Renal pelvis (tissue), 4 donors: ENCODE data around the gene CSTA. TPM values are rescaled to one million over a fixed set of nuclear protein-coding genes. Genes with fewer than 3 reads are reported as not detected.
"Not testable (repeated sequence)": the region's sequence is repeated elsewhere in the genome, so short reads cannot be mapped to it uniquely, and the experiment has no call there.

Source experiments
- DNase-seq: peaks from one replicate; pipeline ENCODE4 v3.0.0-alpha.2; 2013
- polyA plus RNA-seq, 3 donors: library from polyadenylated mRNA; unstranded; fragments of 120-200 nt; gene quantifications; one replicate each; pipeline ENCODE4 v1.2.1, GENCODE V29; 2013; ENCODE audit not compliant: insufficient read length in 3 of 3

The CSTA gene
- polyA plus RNA-seq, 3 donors: 0.31 to 0.85 (median 0.55) TPM

DNA sequence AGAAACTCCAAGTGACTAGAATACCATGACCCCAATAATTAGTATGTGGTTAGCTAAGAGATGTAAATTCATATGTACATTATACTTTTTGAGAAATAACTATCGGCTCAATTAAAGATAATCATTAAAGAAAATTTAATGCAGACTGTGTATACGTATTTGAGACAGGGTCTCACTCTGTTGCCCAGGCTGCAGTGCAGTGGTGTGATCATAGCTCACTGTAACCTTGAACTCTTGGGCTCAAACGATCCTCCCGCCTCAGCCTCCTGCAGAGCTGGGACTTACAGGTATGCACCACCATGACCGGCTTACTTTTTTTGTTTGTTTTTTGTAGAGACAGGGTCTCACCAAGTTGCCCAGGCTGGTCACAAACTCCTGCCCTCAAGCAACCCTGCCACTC, 8.7 kb upstream of the CSTA start:
- no peak for DNase-seq

DNA sequence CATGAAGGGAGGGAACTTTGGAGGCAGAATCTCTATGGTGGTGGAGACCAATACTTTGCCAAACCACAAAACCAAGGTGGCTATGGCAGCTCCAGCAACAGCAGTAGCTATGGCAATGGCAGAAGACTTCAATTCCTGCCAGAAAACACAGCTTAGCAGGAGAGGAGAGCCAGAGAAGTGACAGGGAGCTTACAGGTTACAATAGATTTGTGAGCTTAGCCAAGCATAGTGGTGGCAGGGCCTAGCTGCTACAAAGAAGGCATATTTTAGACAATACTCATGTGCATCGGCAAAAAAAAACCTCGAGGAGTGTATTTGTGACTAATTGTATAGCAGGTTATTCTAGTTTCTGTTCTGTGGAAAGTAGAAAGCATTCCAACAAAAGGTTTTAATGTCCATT, 6.4 kb upstream of the CSTA start:
- DNase-seq: no peak

DNA sequence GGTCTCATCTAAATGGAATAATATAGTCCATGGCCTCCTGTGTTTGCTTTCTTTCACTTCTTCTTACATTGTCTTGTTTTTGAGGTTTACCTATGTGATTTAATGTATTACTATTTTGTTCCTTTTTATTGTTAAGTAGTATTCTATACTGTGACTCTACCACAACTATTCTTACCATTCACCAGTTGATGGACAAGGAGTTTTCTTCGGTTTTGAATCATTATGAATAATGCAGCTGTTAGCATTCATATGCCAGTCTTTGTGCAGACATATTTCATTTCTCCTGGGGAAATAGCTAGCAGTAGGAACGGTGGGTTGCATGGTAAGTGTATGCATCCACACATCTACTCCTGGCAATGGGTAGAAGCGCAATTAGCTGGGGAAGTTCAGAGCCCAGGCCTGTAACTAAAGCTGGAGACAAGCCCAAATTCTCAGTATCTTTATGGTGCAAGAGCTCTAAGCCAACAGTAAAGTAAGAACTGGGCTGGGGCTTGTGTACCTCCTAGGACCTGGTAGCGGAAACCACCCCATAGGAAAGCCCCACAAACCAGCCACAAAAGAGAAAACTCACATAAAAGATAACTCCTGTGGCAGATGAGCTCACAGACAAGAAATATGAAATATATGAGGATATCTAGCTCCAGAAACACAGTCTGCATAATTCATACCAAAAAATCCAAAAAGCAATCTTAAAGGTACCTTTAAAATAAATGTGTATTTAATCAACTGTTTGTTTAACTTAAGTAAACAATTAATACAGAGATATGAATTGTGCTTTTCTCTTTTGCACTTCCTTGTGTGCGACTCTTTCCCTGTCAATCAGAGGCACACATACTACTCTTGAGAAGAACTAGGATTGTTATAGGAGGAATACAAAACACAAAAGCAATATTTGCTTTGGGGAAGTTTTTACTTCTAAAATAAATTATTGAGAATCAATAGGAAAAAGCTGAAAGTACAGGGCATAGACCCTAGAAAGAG, 2.7 kb upstream of the CSTA start:
- DNase-seq: no peak

DNA sequence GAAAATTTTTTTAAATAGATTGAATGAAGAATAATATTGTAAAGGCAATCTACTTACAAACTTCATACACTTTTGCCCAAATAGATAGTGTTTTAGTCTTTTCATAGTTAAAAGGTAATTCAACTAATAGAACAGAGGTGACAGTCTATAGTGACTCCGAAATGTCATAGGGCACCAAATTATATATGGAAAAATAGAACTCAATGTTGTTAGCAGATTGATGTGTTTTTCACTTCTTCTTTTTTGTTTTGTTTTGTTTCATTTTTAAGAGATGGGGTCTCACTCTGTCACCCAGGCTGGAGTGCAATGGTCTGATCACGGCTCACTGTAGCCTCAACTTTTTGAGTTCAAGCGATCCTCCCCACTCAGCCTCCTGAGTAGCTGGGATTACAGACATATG, 721 bp downstream of the CSTA start:
- no peak for DNase-seq

DNA sequence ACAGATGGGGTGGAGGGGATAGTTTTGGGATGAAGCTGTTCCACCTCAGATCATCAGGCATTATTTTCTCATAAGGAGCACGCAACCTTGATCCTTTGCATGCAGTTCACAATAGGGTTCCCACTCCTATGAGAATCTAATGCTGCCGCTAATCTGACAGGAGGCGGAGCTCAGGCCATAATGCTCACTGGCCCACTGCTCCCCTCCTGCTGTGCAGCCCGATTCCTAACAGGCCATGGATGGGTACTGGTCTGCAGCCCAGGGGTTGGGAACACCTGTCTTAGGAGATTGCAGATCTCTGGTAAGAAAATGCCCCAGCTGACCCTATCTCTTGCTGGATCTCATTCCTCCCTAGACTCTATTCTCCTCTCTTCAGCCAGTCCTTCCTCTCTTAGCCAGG, 6.8 kb downstream of the CSTA start:
- DNase-seq: no peak

DNA sequence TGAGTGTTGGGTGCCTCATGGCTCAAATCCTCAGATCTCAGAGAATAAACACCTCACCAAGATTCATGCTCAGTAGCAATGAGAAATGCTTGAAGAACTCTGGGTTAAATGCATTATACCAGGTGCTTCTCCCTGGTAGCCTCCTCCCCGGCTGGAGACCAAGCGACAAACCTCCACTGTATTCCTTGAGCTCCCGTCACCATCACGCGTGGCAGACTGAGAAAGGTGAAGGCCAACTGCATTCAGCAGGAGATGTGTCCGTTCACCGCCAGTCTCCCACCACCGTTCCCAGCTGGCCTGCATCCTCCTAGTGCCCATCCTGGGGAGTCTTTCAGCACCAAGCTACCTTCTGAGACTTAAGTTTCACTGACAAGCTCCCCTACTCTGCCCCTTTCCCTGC, 7.5 kb downstream of the CSTA start:
- no peak for DNase-seq

DNA sequence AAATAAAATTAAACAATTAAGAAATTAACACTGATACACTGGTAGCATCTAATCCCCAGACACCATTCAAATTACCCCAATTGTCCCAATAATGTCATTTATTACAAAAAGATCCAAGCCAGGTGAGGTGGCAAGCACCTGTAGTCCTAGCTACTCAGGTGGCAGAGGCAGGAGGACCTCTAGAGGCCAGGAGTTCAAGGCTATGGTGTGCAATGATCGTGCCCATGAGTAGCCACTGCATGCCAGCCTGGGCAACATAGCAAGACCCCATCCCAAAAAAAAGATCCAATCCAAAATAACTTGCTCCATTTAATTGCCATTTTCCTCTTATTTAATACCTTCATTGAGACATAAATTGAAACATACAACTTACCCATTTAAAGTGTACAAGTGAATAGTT, 17.8 kb downstream of the CSTA start:
- DNase-seq: no peak

DNA sequence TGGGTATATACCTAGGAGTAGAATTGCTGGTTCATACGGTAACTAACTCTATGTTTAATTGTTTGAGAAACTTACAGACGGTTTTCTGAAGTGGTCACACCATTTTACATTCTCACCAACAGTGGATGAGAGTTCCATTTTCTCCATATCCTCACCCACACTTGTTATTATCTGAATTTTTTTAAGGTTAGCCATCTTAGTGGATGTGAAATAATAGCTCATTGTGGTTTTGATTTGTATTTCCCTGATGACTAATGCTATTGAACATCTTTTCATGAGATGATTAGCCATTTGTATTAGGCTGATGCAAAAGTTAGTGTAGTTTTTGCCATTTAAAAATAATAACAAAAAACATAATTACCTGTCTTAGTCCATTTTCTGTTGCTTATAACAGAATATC, 18.6 kb downstream of the CSTA start:
- DNase-seq: no peak

DNA sequence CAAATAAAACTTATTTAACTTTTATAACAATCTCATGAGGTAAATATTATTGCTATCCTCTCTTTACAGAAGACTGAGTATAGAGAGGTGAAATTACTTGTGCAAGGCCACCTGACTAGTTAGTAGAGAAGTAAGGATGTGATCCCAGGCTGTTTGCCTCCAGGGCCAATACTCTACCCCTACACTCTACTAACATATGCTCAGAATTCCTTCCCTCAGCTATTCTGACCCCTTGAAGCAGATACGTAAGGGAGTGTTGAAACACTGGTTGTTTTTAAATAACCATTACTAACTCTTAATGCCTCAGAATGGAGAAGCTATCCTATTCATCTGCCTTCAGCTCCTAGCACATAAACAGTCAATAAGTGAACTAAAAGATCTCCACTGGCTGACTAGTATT, 24.1 kb downstream of the CSTA start:
- DNase-seq: no peak

DNA sequence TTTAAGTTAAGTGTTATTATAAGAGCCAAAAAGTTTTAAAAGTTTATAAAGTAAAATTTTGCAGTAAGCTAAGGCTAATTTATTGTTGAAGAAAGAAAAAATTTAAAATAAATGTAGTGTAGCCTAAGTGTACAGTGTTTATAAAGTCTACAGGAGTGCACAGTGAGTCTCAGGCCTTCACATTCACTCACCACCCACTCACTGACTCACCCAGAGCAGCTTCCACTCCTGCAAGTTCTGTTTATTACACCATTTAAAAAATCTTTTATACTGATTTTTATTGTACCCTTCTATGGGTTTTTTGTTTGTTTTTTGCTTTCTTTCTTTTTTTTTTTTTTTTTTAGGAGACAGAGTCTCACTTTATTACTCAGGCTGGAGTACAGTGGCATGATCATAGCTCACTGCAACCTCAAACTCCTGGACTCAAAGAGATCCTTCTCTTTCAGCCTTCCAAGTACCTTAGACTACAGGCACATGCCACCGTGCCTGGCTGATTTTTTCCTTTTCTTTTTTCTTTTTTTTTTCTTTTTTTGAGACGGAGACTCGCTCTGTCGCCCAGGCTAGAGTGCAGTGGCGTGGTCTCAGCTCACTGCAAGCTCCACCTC, 25.9 kb downstream of the CSTA start:
- DNase-seq: no peak

DNA sequence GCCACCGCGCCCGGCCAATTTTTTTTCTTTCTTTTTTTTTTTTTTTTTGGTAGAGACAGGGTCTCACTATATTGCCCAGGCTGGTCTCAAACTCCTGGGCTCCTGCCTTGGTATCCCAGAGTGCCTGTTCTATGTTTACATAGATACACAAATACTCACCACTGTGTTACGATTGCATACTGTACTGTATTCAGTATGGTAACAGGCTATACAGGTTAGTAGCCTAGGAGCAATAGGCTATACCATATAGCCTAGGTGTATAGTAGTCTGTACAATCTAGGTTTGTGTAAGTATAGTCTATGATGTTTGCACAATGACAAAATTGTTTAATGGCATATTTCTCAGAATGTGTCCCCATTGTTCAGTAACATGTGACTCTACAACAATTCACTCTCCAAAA, 26.6 kb downstream of the CSTA start:
- no peak for DNase-seq

DNA sequence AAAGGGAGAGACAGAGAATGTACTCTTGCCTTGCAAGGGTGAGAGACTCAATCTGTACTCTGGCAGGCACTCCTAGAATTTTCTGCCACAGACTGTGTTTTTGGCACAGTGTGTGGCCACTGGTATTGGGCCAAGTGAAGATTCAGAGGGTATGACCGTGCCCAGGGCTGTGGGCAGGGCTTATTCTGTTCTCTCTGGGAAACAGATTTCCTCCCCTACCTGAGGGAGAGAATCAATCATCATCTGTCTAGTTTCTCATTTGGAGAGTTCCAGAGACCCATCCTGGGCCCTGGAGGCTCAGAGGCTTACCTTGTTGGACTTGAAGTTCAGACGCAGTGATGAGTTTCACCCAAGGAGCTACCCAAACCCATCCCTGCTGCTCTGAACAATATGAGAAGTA, 28.2 kb downstream of the CSTA start:
- no peak for DNase-seq

DNA sequence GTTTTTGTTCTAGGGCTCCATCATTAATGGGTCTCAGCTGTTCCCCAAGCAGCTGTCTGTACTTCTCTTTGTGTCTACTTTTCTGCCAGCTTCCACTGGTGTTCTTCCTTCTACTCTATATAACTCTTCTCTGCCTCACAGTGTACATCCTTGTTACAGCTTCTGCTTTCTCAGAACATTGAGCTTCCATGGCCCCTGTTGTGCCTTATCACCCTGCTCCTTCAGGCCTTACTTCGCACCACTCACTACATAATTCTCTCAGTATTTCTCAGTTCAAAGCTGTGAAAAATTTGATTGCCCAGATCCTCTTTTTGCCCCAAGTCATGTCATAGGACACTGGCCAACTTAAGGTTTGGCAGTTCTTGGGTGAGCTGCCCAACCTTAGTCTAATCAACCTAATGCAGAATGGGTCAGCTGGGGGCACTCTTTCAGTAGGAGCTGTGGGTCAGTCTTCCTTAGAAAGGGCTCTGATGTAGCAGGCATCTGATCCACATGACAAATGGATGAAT, 28.9 kb downstream of the CSTA start:
- no peak for DNase-seq

DNA sequence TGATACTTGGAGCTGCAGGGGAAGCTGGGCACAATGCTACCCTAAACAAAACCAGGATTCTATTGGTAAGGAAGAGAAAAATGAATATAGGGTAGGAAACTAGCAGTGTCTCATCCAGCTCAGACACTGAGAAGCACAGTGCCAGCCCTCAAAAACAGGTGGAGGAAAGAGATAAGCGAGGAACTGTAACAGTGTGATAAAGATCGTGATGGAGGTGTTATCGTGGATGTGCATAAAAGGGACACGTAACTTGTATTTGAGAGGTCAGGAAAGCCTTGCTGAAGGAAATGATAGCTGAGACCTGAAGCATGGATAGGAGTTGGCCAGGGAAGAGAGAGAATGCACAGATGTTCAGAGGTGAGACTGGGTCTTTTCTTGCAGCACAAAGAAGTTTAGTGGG, 30.6 kb downstream of the CSTA start:
- DNase-seq: no peak

DNA sequence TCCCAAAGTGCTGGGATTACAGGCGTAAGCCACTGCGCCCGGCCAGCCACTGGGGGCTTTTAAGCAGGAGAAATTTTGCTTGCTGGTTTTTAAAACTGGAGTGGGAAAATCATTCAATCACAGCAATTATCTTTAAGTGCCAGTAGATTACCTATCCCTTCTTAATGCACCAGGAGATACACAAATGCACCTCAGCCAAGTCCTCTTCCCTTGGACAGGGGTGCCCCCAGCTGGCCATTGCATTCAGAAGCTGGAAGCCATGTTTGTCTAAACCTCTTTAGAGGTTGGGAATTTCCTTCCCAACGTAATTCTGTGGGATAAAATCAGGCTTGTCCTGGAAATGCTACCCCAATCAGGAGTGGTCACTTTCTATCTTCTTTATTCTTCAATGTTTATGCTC, 31.4 kb downstream of the CSTA start:
- peak; percentile 7 for DNase-seq

DNA sequence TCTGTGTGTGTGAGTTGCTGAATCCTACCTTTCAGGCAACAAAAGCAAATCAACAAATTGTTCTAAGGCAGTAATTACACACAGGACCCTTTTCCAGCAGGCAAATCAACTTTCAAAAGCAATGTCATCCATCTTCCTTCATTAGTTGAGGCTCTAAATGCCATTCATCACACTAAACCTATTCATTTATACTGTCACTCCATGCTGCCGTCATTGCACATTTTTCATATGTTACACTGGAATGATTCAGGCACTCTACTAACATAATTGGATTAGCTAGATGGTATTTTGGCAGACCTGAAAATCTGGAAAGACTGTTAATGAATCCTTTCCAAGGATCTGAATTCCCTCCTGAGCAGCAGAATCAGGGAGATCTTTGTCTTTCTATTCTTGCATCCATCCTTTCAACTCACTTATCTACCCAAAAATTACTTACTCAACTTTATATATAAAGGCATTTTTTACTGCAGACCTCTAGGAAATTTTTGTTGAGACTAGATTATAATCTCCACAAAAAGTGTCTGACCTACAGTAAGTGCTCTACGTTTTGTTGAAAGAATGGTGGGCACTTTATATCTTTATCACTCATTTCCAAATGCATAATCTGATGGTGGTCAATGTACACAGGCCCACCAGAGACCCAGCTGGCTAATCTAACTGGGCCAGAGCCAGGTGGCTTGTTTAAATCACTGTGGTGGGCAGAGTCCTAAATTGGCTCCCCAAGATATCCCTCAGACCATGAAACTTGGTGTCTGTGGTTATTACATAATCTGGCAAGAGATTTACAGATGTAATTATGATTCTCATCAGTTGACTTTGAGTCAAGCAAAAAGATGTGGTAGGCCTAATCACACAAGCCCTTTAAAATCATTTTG, 33.0 kb downstream of the CSTA start:
- DNase-seq: no peak

DNA sequence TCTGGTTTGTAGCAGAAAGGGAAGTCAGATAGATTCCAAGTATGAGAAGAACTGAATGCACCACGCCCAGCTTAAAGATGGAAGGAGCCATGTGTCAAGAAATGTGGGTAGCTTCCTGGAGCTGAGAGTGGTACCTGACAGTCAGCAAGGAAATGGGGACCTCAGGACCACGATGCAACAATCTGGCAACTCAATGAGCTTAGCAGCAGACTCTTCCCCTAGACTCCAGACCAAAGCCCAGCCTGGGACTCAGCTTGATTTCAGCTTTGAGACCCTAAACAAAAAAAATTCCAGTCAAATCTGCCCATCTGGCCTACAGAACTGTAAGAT, 33.6 kb downstream of the CSTA start:
- no peak for DNase-seq

DNA sequence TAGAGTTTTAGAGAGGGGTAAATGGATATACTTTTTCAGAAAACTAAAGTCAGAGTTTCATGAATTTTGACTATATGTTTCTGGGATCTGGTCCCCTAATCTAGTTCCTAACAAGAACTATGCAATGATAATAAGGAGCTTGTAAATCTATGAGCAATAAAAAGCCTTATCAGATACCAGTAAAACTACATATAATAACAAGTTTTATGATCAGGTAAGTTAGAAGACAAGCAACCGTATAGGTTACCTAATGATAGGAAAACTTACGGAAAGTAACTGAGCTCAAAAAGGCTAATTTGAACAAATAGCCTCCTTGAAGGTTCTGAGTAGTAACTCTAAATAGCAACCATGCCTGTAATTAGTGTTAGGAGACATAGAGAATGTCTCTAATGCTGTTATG, 37.0 kb downstream of the CSTA start:
- DNase-seq: no peak

DNA sequence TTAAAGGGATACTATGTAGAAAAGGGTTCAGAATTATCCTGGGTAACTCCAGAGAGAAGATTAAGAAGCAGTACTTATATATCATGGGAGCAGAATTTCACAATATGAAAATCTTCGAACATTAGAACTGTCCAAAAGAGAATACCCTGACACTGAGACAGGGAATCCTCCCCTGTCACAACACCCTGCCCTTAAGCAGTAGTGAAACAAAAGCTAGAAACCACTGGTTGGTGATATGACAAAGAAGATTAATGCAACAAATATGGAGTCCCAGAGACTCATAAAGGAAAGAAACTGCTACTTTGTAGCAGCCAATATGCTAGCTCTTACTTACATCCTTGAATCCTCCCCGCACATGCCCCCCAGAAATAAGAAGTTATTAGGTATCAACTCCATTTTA, 39.4 kb downstream of the CSTA start:
- DNase-seq: no peak

DNA sequence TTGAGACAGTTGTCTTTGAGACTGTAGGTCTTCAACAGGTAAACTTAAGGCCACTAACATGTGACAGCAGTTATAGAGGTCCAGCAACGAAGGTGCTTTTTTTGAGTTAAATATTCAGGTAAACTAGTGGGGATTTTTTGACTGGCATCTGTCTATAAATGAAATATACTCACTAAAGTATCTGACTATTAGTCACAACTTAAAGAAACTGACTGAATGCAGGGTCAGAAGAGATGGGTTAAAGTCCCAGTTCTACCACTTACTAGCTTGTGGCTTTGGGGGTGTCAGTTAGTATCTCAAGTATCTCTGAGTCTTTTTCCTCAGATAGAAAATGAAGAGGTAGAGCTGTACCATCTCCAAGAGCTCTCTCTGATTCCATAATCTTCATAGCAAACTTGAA, 40.0 kb downstream of the CSTA start:
- DNase-seq: no peak

DNA sequence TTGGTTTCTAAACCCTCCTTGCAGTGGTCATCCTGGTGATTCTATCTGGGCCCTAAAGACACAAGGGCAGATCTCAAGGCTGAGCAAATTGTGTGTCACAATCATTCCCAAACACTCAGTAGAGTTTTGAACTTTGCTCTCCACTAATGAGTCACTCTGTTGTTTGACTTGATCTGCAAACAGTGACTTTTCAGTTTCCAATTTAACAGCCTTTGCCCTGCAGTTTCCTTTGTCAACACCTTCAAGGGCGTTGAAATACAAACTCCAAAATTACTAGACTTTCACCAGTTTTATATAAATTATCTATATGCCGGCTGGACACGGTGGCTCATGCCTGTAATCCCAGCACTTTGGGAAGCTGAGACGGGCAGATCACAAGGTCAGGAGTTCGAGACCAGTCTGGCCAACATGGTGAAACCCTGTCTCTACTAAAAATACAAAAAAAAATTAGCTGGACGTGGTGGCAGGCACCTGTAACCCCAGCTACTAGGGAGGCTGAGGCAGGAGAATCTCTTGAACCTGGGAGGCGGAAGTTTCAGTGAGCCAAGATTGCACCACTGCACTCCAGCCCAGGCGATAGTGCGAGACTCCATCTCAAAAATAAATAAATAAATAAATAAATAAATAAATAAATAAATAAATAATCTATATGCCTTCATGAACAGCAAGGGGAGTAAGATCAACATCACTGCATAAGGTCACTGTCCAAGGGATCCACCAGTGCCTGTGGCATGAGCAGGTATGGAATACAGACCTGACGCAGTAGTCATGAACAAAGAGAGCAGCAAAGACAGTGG, 40.7 kb downstream of the CSTA start:
- not testable (repeated sequence) for DNase-seq

DNA sequence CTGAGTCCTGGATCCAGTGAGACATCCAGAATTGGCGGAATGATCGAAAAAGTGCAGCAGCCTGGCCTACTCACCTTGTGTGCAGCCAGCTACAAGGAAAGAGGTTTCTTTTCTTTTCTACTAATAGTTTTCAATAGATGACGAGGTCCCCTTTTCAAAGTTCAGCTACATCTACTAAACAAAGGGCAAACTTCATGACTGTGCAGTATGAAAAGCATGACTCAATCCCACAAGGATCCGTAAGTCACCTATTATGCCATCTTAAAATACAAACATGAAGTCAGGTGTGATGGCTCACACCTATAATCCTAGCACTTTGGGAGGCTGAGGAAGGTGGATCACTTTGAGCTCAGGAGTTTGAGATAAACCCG, 41.3 kb downstream of the CSTA start:
- DNase-seq: no peak
